GM23338 (cell line): ENCODE results near the gene CDH12. TPM values are rescaled to one million over a fixed set of nuclear protein-coding genes. Genes with fewer than 3 reads are reported as not detected.

Experiments
- ATAC-seq: fragments of 200-7000 bp; cut with Tn5 transposase; 3 replicates; pipeline ENCODE4 v1.9.1; 2020
- DNase-seq: peaks from one replicate; pipeline ENCODE4 v3.0.0-alpha.2; 2015; ENCODE audit warnings: low spot score
- H2AFZ ChIP-seq: fragments of 200-600 bp; sonication (generic); 2 replicates; pipeline ENCODE4 v1.8.0; 2016; ENCODE audit warnings: antibody characterized with exemption, mild to moderate bottlenecking, moderate library complexity
- H3F3A ChIP-seq: fragments of 200-600 bp; sonication (generic); replicated peaks from 2 replicates; pipeline ENCODE4 v1.8.0; 2017; ENCODE audit warnings: antibody characterized with exemption, mixed run types, low read depth
- H3K27ac ChIP-seq: fragments of 200-600 bp; sonication (generic); 2 replicates; pipeline ENCODE4 v1.6.1; 2016; ENCODE audit warnings: low read depth
- H3K27me3 ChIP-seq: fragments of 200-600 bp; sonication (generic); 2 replicates; pipeline ENCODE4 v1.8.0; 2016; ENCODE audit warnings: mild to moderate bottlenecking, mixed run types, moderate library complexity; ENCODE audit not compliant: insufficient read depth
- H3K36me3 ChIP-seq: fragments of 200-600 bp; sonication (generic); 2 replicates; pipeline ENCODE4 v1.8.0; 2016; ENCODE audit warnings: mild to moderate bottlenecking; ENCODE audit not compliant: insufficient read depth
- H3K4me1 ChIP-seq: fragments of 200-600 bp; sonication (generic); 2 replicates; pipeline ENCODE4 v1.8.0; 2016; ENCODE audit warnings: mild to moderate bottlenecking, moderate library complexity; ENCODE audit not compliant: insufficient read depth
- H3K4me2 ChIP-seq: fragments of 200-600 bp; sonication (generic); 2 replicates; pipeline ENCODE4 v1.7.1; 2017; ENCODE audit warnings: mixed run types
- H3K4me3 ChIP-seq: fragments of 200-600 bp; sonication (generic); 2 replicates; pipeline ENCODE4 v1.6.1; 2016; ENCODE audit warnings: mixed run types
- H3K79me2 ChIP-seq: fragments of 200-600 bp; sonication (generic); replicated peaks from 2 replicates; pipeline ENCODE4 v1.8.0; 2017; ENCODE audit warnings: mild to moderate bottlenecking; ENCODE audit not compliant: insufficient read depth
- H3K9me2 ChIP-seq: fragments of 200-600 bp; sonication (generic); 2 replicates; pipeline ENCODE4 v1.8.0; 2017; ENCODE audit not compliant: insufficient read depth
- H4K20me1 ChIP-seq: fragments of 200-600 bp; sonication (generic); replicated peaks from 2 replicates; pipeline ENCODE4 v1.8.0; 2017; ENCODE audit warnings: mild to moderate bottlenecking; ENCODE audit not compliant: insufficient read depth
- H3K27ac Mint-ChIP-seq: 2 replicates; pipeline ENCODE4 v1.8.0; 2020; ENCODE audit warnings: inconsistent platforms, mild to moderate bottlenecking, moderate library complexity, mixed read lengths
- H3K27me3 Mint-ChIP-seq: 3 replicates; pipeline ENCODE4 v1.8.0; 2022; ENCODE audit warnings: low read depth, mild to moderate bottlenecking, moderate library complexity, mixed read lengths, inconsistent platforms; ENCODE audit not compliant: insufficient read depth, poor library complexity
- H3K36me3 Mint-ChIP-seq: 3 replicates; pipeline ENCODE4 v1.8.0; 2021; ENCODE audit warnings: low read depth, mild to moderate bottlenecking, inconsistent platforms, moderate library complexity, mixed read lengths
- H3K4me1 Mint-ChIP-seq: 3 replicates; pipeline ENCODE4 v1.8.0; 2020; ENCODE audit warnings: mild to moderate bottlenecking, inconsistent platforms, mixed read lengths
- H3K4me3 Mint-ChIP-seq: 3 replicates; pipeline ENCODE4 v1.8.0; 2021; ENCODE audit warnings: moderate library complexity, mild to moderate bottlenecking, inconsistent platforms, mixed read lengths
- H3K9me3 Mint-ChIP-seq: 3 replicates; pipeline ENCODE4 v1.8.0; 2020; ENCODE audit warnings: moderate library complexity, mild to moderate bottlenecking, inconsistent platforms, mixed read lengths
- EZH2 ChIP-seq: fragments of 200-600 bp; sonication (generic); IDR thresholded peaks from one replicate; pipeline ENCODE4 v1.8.0; 2017; ENCODE audit warnings: antibody characterized with exemption, mild to moderate bottlenecking, low read depth; ENCODE audit not compliant: unreplicated experiment
- EZH2phosphoT487 ChIP-seq: fragments of 200-600 bp; sonication (generic); IDR thresholded peaks from one replicate; pipeline ENCODE4 v1.8.1; 2018; ENCODE audit warnings: antibody characterized with exemption; ENCODE audit not compliant: unreplicated experiment
- JUNB ChIP-seq: IDR thresholded peaks from one replicate; pipeline ENCODE4 v1.6.1; 2016; ENCODE audit warnings: antibody characterized with exemption; ENCODE audit not compliant: unreplicated experiment
- NANOG ChIP-seq: IDR thresholded peaks from 2 replicates; pipeline ENCODE4 v1.6.1; 2016; ENCODE audit warnings: antibody characterized with exemption, borderline replicate concordance
- POLR2AphosphoS5 ChIP-seq: IDR thresholded peaks from 2 replicates; pipeline ENCODE4 v1.6.1; 2016; ENCODE audit warnings: antibody characterized with exemption, low read depth
- STAT1 ChIP-seq: IDR thresholded peaks from one replicate; pipeline ENCODE4 v1.6.1; 2016; ENCODE audit warnings: antibody characterized with exemption; ENCODE audit not compliant: unreplicated experiment
- ZNF331 ChIP-seq: fragments of 250-450 bp; sonication (Bioruptor Pico); IDR thresholded peaks from 2 replicates; pipeline ENCODE4 v1.5.0; 2020; ENCODE audit warnings: low read depth, mild to moderate bottlenecking, moderate library complexity
- polyA plus RNA-seq: library from polyadenylated mRNA; unstranded; fragments of >200 nt; fragmentation: Nextera tagmentation; extraction: Ambion mirVana; gene quantifications from 2 replicates; pipeline ENCODE4 v1.2.1, GENCODE V29; 2016
- total RNA-seq: library from RNA; depleted of rRNA; stranded (reverse); fragments of >200 nt; shearing (Covaris generic); gene quantifications from 2 replicates; pipeline ENCODE4 v1.2.3, GENCODE V29; 2014
- TF ChIP-seq, protein P1 (sequence below): IDR thresholded peaks from one replicate; pipeline ENCODE4 v1.6.1; 2018; ENCODE audit warnings: antibody characterized with exemption; ENCODE audit not compliant: unreplicated experiment

The CDH12 gene
- total and polyA plus RNA-seq, 2 experiments from 2014 or later = not detected

GRCh38 chr5:21784487-21784886 lies 1068.7 kb downstream of the CDH12 start (continued):
- TF ChIP-seq, protein P1, sequence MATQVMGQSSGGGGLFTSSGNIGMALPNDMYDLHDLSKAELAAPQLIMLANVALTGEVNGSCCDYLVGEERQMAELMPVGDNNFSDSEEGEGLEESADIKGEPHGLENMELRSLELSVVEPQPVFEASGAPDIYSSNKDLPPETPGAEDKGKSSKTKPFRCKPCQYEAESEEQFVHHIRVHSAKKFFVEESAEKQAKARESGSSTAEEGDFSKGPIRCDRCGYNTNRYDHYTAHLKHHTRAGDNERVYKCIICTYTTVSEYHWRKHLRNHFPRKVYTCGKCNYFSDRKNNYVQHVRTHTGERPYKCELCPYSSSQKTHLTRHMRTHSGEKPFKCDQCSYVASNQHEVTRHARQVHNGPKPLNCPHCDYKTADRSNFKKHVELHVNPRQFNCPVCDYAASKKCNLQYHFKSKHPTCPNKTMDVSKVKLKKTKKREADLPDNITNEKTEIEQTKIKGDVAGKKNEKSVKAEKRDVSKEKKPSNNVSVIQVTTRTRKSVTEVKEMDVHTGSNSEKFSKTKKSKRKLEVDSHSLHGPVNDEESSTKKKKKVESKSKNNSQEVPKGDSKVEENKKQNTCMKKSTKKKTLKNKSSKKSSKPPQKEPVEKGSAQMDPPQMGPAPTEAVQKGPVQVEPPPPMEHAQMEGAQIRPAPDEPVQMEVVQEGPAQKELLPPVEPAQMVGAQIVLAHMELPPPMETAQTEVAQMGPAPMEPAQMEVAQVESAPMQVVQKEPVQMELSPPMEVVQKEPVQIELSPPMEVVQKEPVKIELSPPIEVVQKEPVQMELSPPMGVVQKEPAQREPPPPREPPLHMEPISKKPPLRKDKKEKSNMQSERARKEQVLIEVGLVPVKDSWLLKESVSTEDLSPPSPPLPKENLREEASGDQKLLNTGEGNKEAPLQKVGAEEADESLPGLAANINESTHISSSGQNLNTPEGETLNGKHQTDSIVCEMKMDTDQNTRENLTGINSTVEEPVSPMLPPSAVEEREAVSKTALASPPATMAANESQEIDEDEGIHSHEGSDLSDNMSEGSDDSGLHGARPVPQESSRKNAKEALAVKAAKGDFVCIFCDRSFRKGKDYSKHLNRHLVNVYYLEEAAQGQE = no peak

GRCh38 chr5:21783074-21783679 lies 1070.0 kb downstream of the CDH12 start:
- Mint-ChIP-seq H3K27me3 (peaks cover 2% of the 10 kb centered on the region), H3K4me1 (no peaks in the 10 kb centered on the region), H3K27ac (no peak overlapping the region), H3K9me3 (no peaks in the 10 kb centered on the region), H3K36me3 (no peaks in the 10 kb centered on the region), H3K4me3 (no peak overlapping the region)
- Histone ChIP-seq H3K27ac (no peak overlapping the region), H3F3A (no peaks in the 10 kb centered on the region), H3K4me1 (no peaks in the 10 kb centered on the region), H3K27me3 (no peaks in the 10 kb centered on the region), H3K9me2 (no peaks in the 10 kb centered on the region), H3K4me2 (no peak overlapping the region), H3K79me2 (no peaks in the 10 kb centered on the region), H4K20me1 (no peaks in the 10 kb centered on the region), H3K4me3 (no peak overlapping the region), H3K36me3 (no peaks in the 10 kb centered on the region), H2AFZ (no peak overlapping the region)
- DNase-seq (no peak), ATAC-seq (no peak)
- TF ChIP-seq JUNB = no peak
- TF ChIP-seq, protein P1 = no peak
- TF ChIP-seq NANOG = no peak

- no peaks in the 10 kb centered on the region for H3F3A ChIP-seq
These were observed 1076.7 kb downstream of the CDH12 start for GRCh38 chr5:21776466-21776865.

More at GRCh38 chr5:21776466-21776865, 1076.7 kb downstream of the CDH12 start:
- DNase-seq (no peak), ATAC-seq (no peak)
- H3K4me2 ChIP-seq = no peak overlapping the region
- H3K27ac Mint-ChIP-seq = no peak overlapping the region
- no peak overlapping the region for H2AFZ ChIP-seq
- H3K27me3 Mint-ChIP-seq = no peaks in the 10 kb centered on the region
- H3K4me1 ChIP-seq = no peaks in the 10 kb centered on the region
- H3K36me3 ChIP-seq = no peaks in the 10 kb centered on the region
- no peaks in the 10 kb centered on the region for H3K27me3 ChIP-seq
- H3K79me2 ChIP-seq = no peaks in the 10 kb centered on the region
- no peaks in the 10 kb centered on the region for H3K36me3 Mint-ChIP-seq
- H3K4me3 Mint-ChIP-seq = no peak overlapping the region
- no peaks in the 10 kb centered on the region for H3K9me2 ChIP-seq
- no peak overlapping the region for H3K27ac ChIP-seq
- no peaks in the 10 kb centered on the region for H3K4me1 Mint-ChIP-seq
- H3K4me3 ChIP-seq = no peak overlapping the region
- TF ChIP-seq EZH2phosphoT487 = no peak
- no peak for TF ChIP-seq JUNB
- TF ChIP-seq POLR2AphosphoS5 = no peak
- no peak for TF ChIP-seq NANOG
- no peak for TF ChIP-seq EZH2
- TF ChIP-seq ZNF331 (CRISPR knock-in tag) = no peak
- no peak for TF ChIP-seq STAT1
- TF ChIP-seq, protein P1 = no peak
- no peaks in the 10 kb centered on the region for H3K9me3 Mint-ChIP-seq
- H4K20me1 ChIP-seq = no peaks in the 10 kb centered on the region
